GM10266 (cell line): ENCODE data around the gene ENTR1.

ENCODE experiments used
- DNase-seq: peaks from one replicate; pipeline ENCODE4 v3.0.0; 2012; ENCODE audit errors: extremely low spot score
- TF ChIP-seq, protein P1 (sequence below): IDR thresholded peaks from 2 replicates; pipeline ENCODE4 v1.5.1; 2012; ENCODE audit warnings: mild to moderate bottlenecking, low read depth; ENCODE audit not compliant: control insufficient read depth, insufficient read depth; ENCODE audit errors: missing control alignments

The ENTR1 gene

GRCh38 chr9:136405481-136405880 is 4.9 kb downstream of the ENTR1 start:
- TF ChIP-seq, protein P1, sequence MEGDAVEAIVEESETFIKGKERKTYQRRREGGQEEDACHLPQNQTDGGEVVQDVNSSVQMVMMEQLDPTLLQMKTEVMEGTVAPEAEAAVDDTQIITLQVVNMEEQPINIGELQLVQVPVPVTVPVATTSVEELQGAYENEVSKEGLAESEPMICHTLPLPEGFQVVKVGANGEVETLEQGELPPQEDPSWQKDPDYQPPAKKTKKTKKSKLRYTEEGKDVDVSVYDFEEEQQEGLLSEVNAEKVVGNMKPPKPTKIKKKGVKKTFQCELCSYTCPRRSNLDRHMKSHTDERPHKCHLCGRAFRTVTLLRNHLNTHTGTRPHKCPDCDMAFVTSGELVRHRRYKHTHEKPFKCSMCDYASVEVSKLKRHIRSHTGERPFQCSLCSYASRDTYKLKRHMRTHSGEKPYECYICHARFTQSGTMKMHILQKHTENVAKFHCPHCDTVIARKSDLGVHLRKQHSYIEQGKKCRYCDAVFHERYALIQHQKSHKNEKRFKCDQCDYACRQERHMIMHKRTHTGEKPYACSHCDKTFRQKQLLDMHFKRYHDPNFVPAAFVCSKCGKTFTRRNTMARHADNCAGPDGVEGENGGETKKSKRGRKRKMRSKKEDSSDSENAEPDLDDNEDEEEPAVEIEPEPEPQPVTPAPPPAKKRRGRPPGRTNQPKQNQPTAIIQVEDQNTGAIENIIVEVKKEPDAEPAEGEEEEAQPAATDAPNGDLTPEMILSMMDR: no peak
- DNase-seq: no peak

GRCh38 chr9:136404801-136405136 is 5.6 kb downstream of the ENTR1 start:
- DNase-seq: no peak
- TF ChIP-seq, protein P1: no peak

- TF ChIP-seq, protein P1: no peak
- peak; percentile 76 for DNase-seq
These were observed 6.3 kb downstream of the ENTR1 start for GRCh38 chr9:136403915-136404800.

- DNase-seq: peak; percentile 76
- TF ChIP-seq, protein P1: no peak
These were observed 6.9 kb downstream of the ENTR1 start for GRCh38 chr9:136403538-136403914.

- TF ChIP-seq, protein P1: no peak
- no peak for DNase-seq
These were observed 8.3 kb downstream of the ENTR1 start for GRCh38 chr9:136402067-136402466.

GRCh38 chr9:136401173-136401922 is 9.1 kb downstream of the ENTR1 start:
- TF ChIP-seq, protein P1: no peak
- no peak for DNase-seq
